OCI-LY1 (cell line): ENCODE measurements around the gene TNFAIP8L3.

Experiments used
- H2AFZ ChIP-seq: fragments of 200-600 bp; sonication (generic), shearing (Covaris generic); 2 replicates; pipeline ENCODE4 v1.6.0; 2014; ENCODE audit warnings: antibody characterized with exemption, mild to moderate bottlenecking, low read length
- H3F3A ChIP-seq: fragments of 200-600 bp; sonication (generic), shearing (Covaris generic); 2 replicates; pipeline ENCODE4 v1.6.0; 2014; ENCODE audit warnings: mild to moderate bottlenecking, antibody characterized with exemption, low read length, moderate library complexity; ENCODE audit not compliant: insufficient read depth
- H3K27ac ChIP-seq: fragments of 200-600 bp; sonication (generic); 2 replicates; pipeline ENCODE4 v1.5.1; 2014; ENCODE audit warnings: low read length, mixed run types, mild to moderate bottlenecking, low read depth; ENCODE audit not compliant: poor library complexity, severe bottlenecking
- H3K27me3 ChIP-seq: fragments of 200-600 bp; sonication (generic); 2 replicates; pipeline ENCODE4 v1.6.0; 2014; ENCODE audit warnings: antibody characterized with exemption, mild to moderate bottlenecking, low read length, moderate library complexity; ENCODE audit not compliant: insufficient read depth
- H3K36me3 ChIP-seq: fragments of 200-600 bp; sonication (generic); 2 replicates; pipeline ENCODE4 v1.6.1; 2014; ENCODE audit warnings: mild to moderate bottlenecking, antibody characterized with exemption, low read length, moderate library complexity, mixed read lengths; ENCODE audit not compliant: insufficient read depth
- H3K4me1 ChIP-seq: fragments of 200-600 bp; sonication (generic); 2 replicates; pipeline ENCODE4 v1.5.1; 2014; ENCODE audit warnings: mild to moderate bottlenecking, low read length, moderate library complexity; ENCODE audit not compliant: insufficient read depth, severe bottlenecking
- H3K4me2 ChIP-seq: fragments of 200-600 bp; sonication (generic), shearing (Covaris generic); 2 replicates; pipeline ENCODE4 v1.6.1; 2014; ENCODE audit warnings: low read length
- H3K4me3 ChIP-seq: fragments of 200-600 bp; sonication (generic); 2 replicates; pipeline ENCODE4 v1.5.1; 2014; ENCODE audit warnings: low read length, low read depth, mild to moderate bottlenecking, mixed read lengths; ENCODE audit not compliant: poor library complexity, severe bottlenecking
- H3K79me2 ChIP-seq: fragments of 200-600 bp; shearing (Covaris generic); 2 replicates; pipeline ENCODE4 v1.6.1; 2016; ENCODE audit warnings: mixed run types, low read length, mixed read lengths; ENCODE audit not compliant: insufficient read depth
- H3K9ac ChIP-seq: fragments of 200-600 bp; sonication (generic), shearing (Covaris generic); 2 replicates; pipeline ENCODE4 v1.6.1; 2014; ENCODE audit warnings: mild to moderate bottlenecking, low read length, mixed read lengths
- H3K9me2 ChIP-seq: fragments of 200-600 bp; sonication (generic), shearing (Covaris generic); 2 replicates; pipeline ENCODE4 v1.6.1; 2014; ENCODE audit warnings: low read depth, mild to moderate bottlenecking, low read length, mixed read lengths
- H3K9me3 ChIP-seq: fragments of 200-600 bp; shearing (Covaris generic); 2 replicates; pipeline ENCODE4 v1.6.1; 2014; ENCODE audit warnings: low read length, mixed read lengths
- H4K20me1 ChIP-seq: fragments of 200-600 bp; sonication (generic), shearing (Covaris generic); 2 replicates; pipeline ENCODE4 v1.6.0; 2016; ENCODE audit warnings: mild to moderate bottlenecking, low read length; ENCODE audit not compliant: insufficient read depth
- EZH2 ChIP-seq: fragments of 200-600 bp; sonication (generic), shearing (Covaris generic); IDR thresholded peaks from 2 replicates; pipeline ENCODE4 v1.8.0; 2017; ENCODE audit warnings: borderline replicate concordance, mixed run types, mild to moderate bottlenecking, antibody characterized with exemption, low read length, moderate library complexity, mixed read lengths
- TF ChIP-seq, protein P1 (sequence below): fragments of 200-600 bp; sonication (generic), shearing (Covaris generic); IDR thresholded peaks from 2 replicates; pipeline ENCODE4 v1.5.1; 2017; ENCODE audit warnings: mild to moderate bottlenecking, antibody characterized with exemption, low read length, moderate library complexity, mixed read lengths

Gene TNFAIP8L3

GRCh38 chr15:51016615-51017014 is 78.1 kb downstream of the TNFAIP8L3 start:
- TF ChIP-seq, protein P1, sequence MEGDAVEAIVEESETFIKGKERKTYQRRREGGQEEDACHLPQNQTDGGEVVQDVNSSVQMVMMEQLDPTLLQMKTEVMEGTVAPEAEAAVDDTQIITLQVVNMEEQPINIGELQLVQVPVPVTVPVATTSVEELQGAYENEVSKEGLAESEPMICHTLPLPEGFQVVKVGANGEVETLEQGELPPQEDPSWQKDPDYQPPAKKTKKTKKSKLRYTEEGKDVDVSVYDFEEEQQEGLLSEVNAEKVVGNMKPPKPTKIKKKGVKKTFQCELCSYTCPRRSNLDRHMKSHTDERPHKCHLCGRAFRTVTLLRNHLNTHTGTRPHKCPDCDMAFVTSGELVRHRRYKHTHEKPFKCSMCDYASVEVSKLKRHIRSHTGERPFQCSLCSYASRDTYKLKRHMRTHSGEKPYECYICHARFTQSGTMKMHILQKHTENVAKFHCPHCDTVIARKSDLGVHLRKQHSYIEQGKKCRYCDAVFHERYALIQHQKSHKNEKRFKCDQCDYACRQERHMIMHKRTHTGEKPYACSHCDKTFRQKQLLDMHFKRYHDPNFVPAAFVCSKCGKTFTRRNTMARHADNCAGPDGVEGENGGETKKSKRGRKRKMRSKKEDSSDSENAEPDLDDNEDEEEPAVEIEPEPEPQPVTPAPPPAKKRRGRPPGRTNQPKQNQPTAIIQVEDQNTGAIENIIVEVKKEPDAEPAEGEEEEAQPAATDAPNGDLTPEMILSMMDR: no peak
- TF ChIP-seq EZH2: no peak

GRCh38 chr15:51011212-51011611 is 83.5 kb downstream of the TNFAIP8L3 start:
- Histone ChIP-seq H3K9me3 (no peaks in the 10 kb centered on the region), H3K4me2 (no peak overlapping the region), H4K20me1 (no peaks in the 10 kb centered on the region), H3K27ac (no peak overlapping the region), H2AFZ (no peak overlapping the region), H3K4me3 (no peak overlapping the region), H3K79me2 (no peaks in the 10 kb centered on the region), H3K36me3 (0 out of 2 replicates have a peak, but pooled peaks cover 4% of the 10 kb centered on the region), H3K27me3 (no peaks in the 10 kb centered on the region), H3F3A (no peaks in the 10 kb centered on the region), H3K4me1 (no peaks in the 10 kb centered on the region), H3K9ac (no peak overlapping the region), H3K9me2 (no peaks in the 10 kb centered on the region)
- TF ChIP-seq EZH2: no peak
- TF ChIP-seq, protein P1: no peak

More at GRCh38 chr15:51016615-51017014, 78.1 kb downstream of the TNFAIP8L3 start:
- H3K36me3 ChIP-seq: no peaks in the 10 kb centered on the region
- no peaks in the 10 kb centered on the region for H4K20me1 ChIP-seq
- no peaks in the 10 kb centered on the region for H3K9me2 ChIP-seq
- no peaks in the 10 kb centered on the region for H3K9me3 ChIP-seq
- H3F3A ChIP-seq: no peaks in the 10 kb centered on the region
- H3K4me1 ChIP-seq: no peaks in the 10 kb centered on the region
- no peak overlapping the region for H3K4me2 ChIP-seq
- H3K79me2 ChIP-seq: no peaks in the 10 kb centered on the region
- no peak overlapping the region for H3K27ac ChIP-seq
- no peak overlapping the region for H2AFZ ChIP-seq
- no peak overlapping the region for H3K4me3 ChIP-seq
- no peak overlapping the region for H3K9ac ChIP-seq
- no peaks in the 10 kb centered on the region for H3K27me3 ChIP-seq

DNA sequence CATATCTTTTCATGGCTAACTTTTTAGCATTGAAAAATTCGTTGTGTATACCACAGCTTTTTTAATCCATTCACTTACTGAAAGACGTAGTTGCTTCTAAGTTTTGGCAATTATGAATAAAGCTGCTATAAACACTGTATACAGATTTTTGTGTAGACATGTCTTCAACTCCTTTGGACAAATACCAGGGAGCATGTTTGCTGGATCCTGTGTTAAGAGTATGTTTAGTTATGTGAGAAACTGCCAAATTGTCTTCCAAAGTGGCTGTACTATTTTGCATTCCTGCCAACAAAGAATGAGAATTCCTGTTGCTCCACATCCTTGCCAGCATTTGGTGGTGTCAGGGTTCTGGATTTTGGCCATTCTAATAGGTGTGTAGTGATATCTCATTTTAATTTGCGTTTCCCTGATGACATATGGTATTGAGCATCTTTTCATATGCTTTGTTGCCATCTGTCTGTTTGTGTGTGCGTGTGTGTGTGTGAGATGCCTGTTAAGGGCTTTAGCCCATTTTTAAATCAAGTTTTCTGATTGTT is 87.5 kb downstream of the TNFAIP8L3 start:
- no peak overlapping the region for H3K27ac ChIP-seq
- H4K20me1 ChIP-seq: no peaks in the 10 kb centered on the region
- H3F3A ChIP-seq: no peaks in the 10 kb centered on the region
- peaks cover 22% of the 10 kb centered on the region; the same call in 1 of the 2 replicates for H3K36me3 ChIP-seq
- H3K9ac ChIP-seq: no peak overlapping the region
- H3K4me1 ChIP-seq: no peaks in the 10 kb centered on the region
- no peaks in the 10 kb centered on the region for H3K79me2 ChIP-seq
- no peaks in the 10 kb centered on the region for H3K9me2 ChIP-seq
- no peak overlapping the region for H3K4me2 ChIP-seq
- TF ChIP-seq EZH2: no peak
- TF ChIP-seq, protein P1: no peak
- no peak overlapping the region for H2AFZ ChIP-seq
- H3K4me3 ChIP-seq: no peak overlapping the region
- H3K9me3 ChIP-seq: no peaks in the 10 kb centered on the region
- no peaks in the 10 kb centered on the region for H3K27me3 ChIP-seq
